Right hindlimb (tissue), 1 donor: ENCODE results near the gene PRODH2.
A peak's percentile ranks its signal among the peaks of the same experiment; 100 is the strongest.
"Not testable (repeated sequence)": the region's sequence is repeated elsewhere in the genome, so short reads cannot be mapped to it uniquely, and the experiment has no call there.

Experiments used
- DNase-seq: peaks from one replicate; pipeline ENCODE4 v3.0.0-alpha.2; 2018

Gene PRODH2

GRCh38 chr19:35842666-35843272 lies 30.1 kb upstream of the PRODH2 start:
- no peak for DNase-seq

- no peak for DNase-seq
Measured at GRCh38 chr19:35841961-35842595, 29.4 kb upstream of the PRODH2 start.

DNA sequence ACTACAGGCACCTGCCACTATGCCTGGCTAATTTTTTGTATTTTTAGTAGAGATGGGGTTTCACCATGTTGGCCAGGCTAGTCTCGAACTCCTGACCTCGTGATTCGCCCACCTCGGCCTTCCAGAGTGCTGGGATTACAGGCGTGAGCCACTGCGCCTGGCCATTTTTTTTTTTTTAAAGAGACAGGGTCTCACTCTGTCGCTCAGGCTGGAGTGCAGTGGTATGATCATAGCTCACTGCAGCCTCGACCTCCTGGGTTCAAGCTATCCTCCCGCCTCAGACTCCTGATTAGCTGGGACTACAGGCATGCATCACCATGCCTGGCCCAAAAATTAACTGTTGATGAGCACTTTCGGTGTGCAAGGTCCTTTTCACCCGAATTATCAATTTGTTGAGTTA lies 23.5 kb upstream of the PRODH2 start:
- not testable (repeated sequence) for DNase-seq

DNA sequence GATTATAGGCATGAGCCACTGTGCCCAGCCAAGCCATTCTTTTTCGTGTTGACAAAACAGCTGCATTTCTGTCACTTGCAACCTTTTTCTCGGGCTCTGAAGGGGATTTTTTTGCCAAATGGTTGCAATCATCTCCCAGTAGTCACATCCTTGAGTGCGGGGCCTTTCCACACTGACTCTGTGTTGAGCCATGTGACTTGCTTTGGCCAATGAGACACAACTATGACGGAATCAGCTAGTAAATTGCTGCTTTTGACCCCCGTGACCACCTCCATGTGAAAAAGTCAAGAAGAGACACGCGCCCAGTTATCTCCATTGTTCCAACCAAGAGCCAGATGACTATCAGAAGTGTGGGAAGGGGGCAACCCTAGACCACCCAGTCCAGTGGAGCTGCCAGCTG lies 21.3 kb upstream of the PRODH2 start:
- no peak for DNase-seq

DNA sequence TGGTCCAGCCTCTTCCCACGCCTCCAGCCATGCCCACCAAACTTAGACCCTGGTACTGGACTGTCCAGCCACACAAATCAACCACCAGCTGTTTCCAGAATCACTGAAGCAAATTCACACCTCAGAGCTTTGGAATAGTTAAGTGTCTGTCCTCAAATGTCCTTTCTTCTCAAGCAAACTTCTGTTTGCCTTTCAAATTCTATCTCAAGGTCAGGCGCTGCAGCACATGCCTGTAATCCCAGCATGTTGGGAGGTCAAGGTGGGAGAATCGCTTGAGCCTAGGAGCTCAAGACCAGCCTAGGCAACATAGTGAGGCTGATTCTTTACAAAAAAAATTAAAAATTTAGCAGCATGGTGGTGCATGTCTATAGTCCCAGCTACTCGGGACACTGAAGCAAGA lies 19.4 kb upstream of the PRODH2 start:
- no peak for DNase-seq

DNA sequence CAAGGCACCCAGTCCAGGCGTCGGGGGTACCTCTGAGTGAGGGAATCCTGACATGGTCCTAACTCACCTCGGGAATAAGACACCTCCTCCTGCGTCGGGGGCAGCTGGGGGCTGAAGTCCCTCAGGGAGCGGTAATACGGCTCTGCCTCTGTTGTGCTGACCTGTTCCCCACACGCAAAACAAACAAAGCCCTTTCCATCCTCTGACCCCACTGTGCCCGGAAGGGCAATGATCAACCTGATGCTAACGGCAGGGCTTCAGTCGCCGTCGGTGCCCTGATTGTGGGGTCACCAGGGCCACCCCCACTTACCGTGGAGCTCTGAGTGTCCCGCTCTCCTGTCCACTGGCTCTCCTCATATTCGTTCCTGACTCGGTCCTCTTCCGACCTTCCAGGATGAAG lies 18.3 kb upstream of the PRODH2 start:
- DNase-seq, result no peak

- peak; percentile 78 for DNase-seq
Measured at GRCh38 chr19:35828692-35829301, 16.2 kb upstream of the PRODH2 start.

- DNase-seq, result no peak
Measured at GRCh38 chr19:35824150-35824549, 11.5 kb upstream of the PRODH2 start.

- DNase-seq, result no peak
Measured at GRCh38 chr19:35822579-35822978, 9.9 kb upstream of the PRODH2 start.

GRCh38 chr19:35818445-35818844 lies 5.8 kb upstream of the PRODH2 start:
- no peak for DNase-seq

GRCh38 chr19:35816846-35817245 lies 4.2 kb upstream of the PRODH2 start:
- DNase-seq, result no peak

- DNase-seq, result no peak
Measured at GRCh38 chr19:35816262-35816661, 3.6 kb upstream of the PRODH2 start.

DNA sequence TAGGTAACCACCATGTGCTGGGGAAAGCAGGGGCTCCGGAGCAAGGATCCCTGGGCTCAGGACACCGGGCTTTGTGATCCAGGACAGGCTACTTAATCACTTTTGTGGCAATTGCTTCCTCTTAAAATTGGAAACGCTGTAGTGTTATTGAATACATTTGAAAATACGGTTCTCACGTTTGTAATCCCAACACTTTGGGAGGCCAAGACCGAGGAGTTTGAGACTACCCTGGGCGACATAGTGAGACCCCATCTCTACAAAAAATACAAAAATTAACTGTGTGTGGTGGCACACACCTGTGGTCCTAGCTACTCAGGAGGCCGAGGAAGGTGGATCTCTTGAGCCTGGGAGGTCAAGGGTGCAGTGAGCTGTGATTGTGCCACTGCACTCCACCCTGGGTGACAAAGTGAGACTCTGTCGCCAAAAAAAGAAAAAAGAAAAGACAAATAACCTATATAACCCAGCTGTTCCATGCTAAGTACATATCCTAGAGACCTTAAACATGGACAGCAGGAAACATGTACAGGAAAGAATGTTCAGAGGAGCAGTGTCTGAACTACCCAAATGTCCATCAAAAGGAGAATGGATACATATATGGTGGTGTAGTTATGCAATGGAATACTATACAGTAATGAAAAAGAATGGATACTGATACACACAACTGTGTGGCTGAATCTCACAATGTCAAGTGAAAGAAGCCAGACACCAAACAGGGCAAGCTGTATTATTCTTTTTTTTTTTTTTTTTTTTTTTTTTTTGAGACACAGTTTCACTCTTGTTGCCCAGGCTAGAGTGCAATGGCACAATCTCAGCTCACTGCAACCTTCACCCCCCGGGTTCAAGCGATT lies 622 bp upstream of the PRODH2 start:
- DNase-seq, result no peak

GRCh38 chr19:35811317-35812219 lies 1.1 kb downstream of the PRODH2 start:
- DNase-seq, result no peak

- no peak for DNase-seq
Measured at GRCh38 chr19:35807633-35808032, 5.0 kb downstream of the PRODH2 start.

DNA sequence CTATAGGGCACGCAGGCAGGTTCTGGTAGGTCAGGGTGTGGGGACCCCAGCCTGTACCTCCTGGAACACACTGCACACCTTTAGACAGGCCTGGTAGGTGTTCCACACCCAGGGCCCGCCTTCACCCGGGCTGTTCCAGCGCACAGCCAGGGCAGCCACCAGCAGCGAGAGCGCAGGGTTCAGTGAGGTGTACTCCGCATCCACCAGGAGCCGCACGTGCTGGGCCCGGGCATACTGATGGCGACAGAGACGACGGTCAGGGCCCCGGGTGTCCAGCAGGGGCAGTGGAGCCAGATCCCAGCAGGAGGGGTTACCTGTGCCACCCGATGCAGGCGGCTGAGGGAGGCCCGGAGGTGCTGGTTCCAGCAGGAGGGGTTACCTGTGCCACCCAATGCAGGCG lies 6.0 kb downstream of the PRODH2 start:
- no peak for DNase-seq

DNA sequence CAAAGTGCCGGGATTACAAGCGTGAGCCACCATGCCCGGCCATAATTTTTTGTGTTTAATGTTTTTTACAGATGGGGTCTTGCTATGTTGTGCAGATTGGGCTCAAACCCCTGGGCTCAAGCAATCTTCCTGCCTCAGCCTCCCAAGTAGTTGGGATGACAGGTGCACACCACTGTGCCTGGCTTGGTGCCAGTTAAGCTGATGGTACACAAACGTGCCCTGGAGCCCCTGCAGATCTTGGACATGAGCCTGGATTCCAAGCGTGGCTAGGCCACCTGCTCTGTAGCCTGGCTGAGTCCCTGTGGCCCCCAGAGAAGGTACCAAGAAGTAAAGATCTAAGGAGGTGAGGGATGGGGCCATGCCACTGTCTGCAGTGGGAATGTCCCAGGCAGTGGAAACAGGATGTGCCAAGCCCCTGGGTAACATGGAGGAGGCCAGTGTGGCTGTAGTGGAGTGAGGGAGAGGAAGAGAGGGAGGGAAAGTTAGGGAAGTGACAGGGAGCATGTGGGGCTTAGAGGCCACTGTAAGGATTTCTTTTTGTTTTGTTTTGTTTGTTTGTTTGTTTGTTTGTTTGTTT lies 7.0 kb downstream of the PRODH2 start:
- peak; percentile 31 for DNase-seq

GRCh38 chr19:35801828-35802227 lies 10.8 kb downstream of the PRODH2 start:
- DNase-seq, result no peak

DNA sequence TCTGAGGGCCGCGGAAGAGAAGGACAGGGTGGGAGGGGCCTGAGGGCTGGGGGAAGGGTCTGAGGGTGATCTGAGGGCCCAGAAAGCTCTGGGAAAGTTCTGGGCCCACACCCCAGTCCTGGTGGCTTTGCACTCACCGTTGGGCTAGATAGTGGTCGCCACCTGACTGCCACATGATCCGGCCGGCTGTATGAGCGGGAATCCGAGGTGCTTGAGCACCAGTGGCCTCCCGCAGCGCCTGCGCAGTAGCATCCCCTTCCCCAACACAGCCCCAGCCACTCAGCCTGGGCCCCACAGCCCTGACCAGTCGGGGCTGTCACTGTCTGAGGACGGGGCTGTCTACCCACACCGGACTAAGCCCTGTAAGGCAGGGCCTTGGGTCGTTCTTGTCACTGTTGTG lies 15.0 kb downstream of the PRODH2 start:
- no peak for DNase-seq

DNA sequence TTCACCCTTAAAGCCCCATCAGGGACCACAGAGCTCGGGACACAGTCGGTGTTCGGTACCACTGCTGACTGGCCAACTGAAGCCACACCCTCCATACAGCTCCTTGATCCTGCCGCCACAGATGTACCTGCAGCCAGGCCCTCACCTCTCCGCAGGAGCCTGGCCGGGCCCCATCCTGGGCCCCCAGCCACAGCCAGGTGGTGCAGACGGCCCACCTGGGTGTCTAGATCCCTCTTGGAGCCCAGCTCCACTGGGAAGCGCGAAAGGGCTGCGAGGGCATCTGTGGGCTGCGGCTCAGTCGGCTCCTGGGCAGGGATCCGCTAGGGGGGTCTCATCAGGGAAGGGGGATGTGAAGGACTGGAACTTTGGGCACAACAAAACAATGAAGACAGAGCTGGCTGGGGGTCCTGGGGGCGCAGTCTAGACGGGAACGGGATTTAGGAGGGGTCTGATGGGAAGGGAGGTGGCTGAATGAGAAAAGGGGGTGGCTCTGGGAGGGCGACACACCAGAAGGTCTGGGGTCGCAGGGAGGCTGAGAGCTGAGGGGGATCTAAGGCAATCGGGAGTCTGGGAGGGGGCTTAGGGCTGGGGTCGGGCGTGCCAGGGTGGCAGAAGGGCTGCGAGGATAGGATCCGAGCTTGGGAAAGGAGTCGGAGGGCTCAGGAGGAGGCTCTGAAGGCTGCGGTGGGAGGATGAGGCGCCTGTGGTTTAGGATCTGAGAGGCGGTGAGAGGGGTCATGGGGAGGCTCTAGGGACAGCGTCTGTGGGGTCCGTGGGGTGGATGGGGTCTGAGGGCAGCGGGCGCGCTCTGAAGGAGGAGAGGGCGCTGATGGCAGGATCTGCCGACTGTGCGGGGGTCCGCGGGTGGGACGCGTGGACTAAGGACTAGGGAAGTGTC lies 15.8 kb downstream of the PRODH2 start:
- DNase-seq, result no peak

- DNase-seq, result not testable (repeated sequence)
Measured at GRCh38 chr19:35795564-35795963, 17.1 kb downstream of the PRODH2 start.
